GM23338 (cell line): ENCODE measurements around the gene SCTR. TPM values are rescaled to one million over a fixed set of nuclear protein-coding genes. Genes with fewer than 3 reads are reported as not detected.

Experiments
- ATAC-seq: fragments of 200-7000 bp; cut with Tn5 transposase; 3 replicates; pipeline ENCODE4 v1.9.1; 2020
- DNase-seq: peaks from one replicate; pipeline ENCODE4 v3.0.0-alpha.2; 2015; ENCODE audit warnings: low spot score
- H2AFZ ChIP-seq: fragments of 200-600 bp; sonication (generic); 2 replicates; pipeline ENCODE4 v1.8.0; 2016; ENCODE audit warnings: antibody characterized with exemption, mild to moderate bottlenecking, moderate library complexity
- H3F3A ChIP-seq: fragments of 200-600 bp; sonication (generic); replicated peaks from 2 replicates; pipeline ENCODE4 v1.8.0; 2017; ENCODE audit warnings: antibody characterized with exemption, mixed run types, low read depth
- H3K27ac ChIP-seq: fragments of 200-600 bp; sonication (generic); 2 replicates; pipeline ENCODE4 v1.6.1; 2016; ENCODE audit warnings: low read depth
- H3K27me3 ChIP-seq: fragments of 200-600 bp; sonication (generic); 2 replicates; pipeline ENCODE4 v1.8.0; 2016; ENCODE audit warnings: mild to moderate bottlenecking, mixed run types, moderate library complexity; ENCODE audit not compliant: insufficient read depth
- H3K36me3 ChIP-seq: fragments of 200-600 bp; sonication (generic); 2 replicates; pipeline ENCODE4 v1.8.0; 2016; ENCODE audit warnings: mild to moderate bottlenecking; ENCODE audit not compliant: insufficient read depth
- H3K4me1 ChIP-seq: fragments of 200-600 bp; sonication (generic); 2 replicates; pipeline ENCODE4 v1.8.0; 2016; ENCODE audit warnings: mild to moderate bottlenecking, moderate library complexity; ENCODE audit not compliant: insufficient read depth
- H3K4me2 ChIP-seq: fragments of 200-600 bp; sonication (generic); 2 replicates; pipeline ENCODE4 v1.7.1; 2017; ENCODE audit warnings: mixed run types
- H3K4me3 ChIP-seq: fragments of 200-600 bp; sonication (generic); 2 replicates; pipeline ENCODE4 v1.6.1; 2016; ENCODE audit warnings: mixed run types
- H3K79me2 ChIP-seq: fragments of 200-600 bp; sonication (generic); replicated peaks from 2 replicates; pipeline ENCODE4 v1.8.0; 2017; ENCODE audit warnings: mild to moderate bottlenecking; ENCODE audit not compliant: insufficient read depth
- H3K9me2 ChIP-seq: fragments of 200-600 bp; sonication (generic); 2 replicates; pipeline ENCODE4 v1.8.0; 2017; ENCODE audit not compliant: insufficient read depth
- H4K20me1 ChIP-seq: fragments of 200-600 bp; sonication (generic); replicated peaks from 2 replicates; pipeline ENCODE4 v1.8.0; 2017; ENCODE audit warnings: mild to moderate bottlenecking; ENCODE audit not compliant: insufficient read depth
- H3K27ac Mint-ChIP-seq: 2 replicates; pipeline ENCODE4 v1.8.0; 2020; ENCODE audit warnings: inconsistent platforms, mild to moderate bottlenecking, moderate library complexity, mixed read lengths
- H3K27me3 Mint-ChIP-seq: 3 replicates; pipeline ENCODE4 v1.8.0; 2022; ENCODE audit warnings: low read depth, mild to moderate bottlenecking, moderate library complexity, mixed read lengths, inconsistent platforms; ENCODE audit not compliant: insufficient read depth, poor library complexity
- H3K36me3 Mint-ChIP-seq: 3 replicates; pipeline ENCODE4 v1.8.0; 2021; ENCODE audit warnings: low read depth, mild to moderate bottlenecking, inconsistent platforms, moderate library complexity, mixed read lengths
- H3K4me1 Mint-ChIP-seq: 3 replicates; pipeline ENCODE4 v1.8.0; 2020; ENCODE audit warnings: mild to moderate bottlenecking, inconsistent platforms, mixed read lengths
- H3K4me3 Mint-ChIP-seq: 3 replicates; pipeline ENCODE4 v1.8.0; 2021; ENCODE audit warnings: moderate library complexity, mild to moderate bottlenecking, inconsistent platforms, mixed read lengths
- H3K9me3 Mint-ChIP-seq: 3 replicates; pipeline ENCODE4 v1.8.0; 2020; ENCODE audit warnings: moderate library complexity, mild to moderate bottlenecking, inconsistent platforms, mixed read lengths
- CTCF ChIP-seq, 2 experiments: fragments of 200-600 bp in 1 of 2; sonication (generic) in 1 of 2; conservative IDR thresholded peaks; 2 replicates each; pipeline versions ENCODE4 v1.5.1 to v1.6.1; 2016 to 2017; ENCODE audit warnings: antibody characterized with exemption in 2 of 2, low read depth in 2 of 2, mild to moderate bottlenecking in 2 of 2, moderate library complexity in 1 of 2
- ETS1 ChIP-seq: IDR thresholded peaks from 2 replicates; pipeline ENCODE4 v1.6.1; 2016; ENCODE audit warnings: antibody characterized with exemption
- EZH2 ChIP-seq: fragments of 200-600 bp; sonication (generic); IDR thresholded peaks from one replicate; pipeline ENCODE4 v1.8.0; 2017; ENCODE audit warnings: antibody characterized with exemption, mild to moderate bottlenecking, low read depth; ENCODE audit not compliant: unreplicated experiment
- EZH2phosphoT487 ChIP-seq: fragments of 200-600 bp; sonication (generic); IDR thresholded peaks from one replicate; pipeline ENCODE4 v1.8.1; 2018; ENCODE audit warnings: antibody characterized with exemption; ENCODE audit not compliant: unreplicated experiment
- NANOG ChIP-seq: IDR thresholded peaks from 2 replicates; pipeline ENCODE4 v1.6.1; 2016; ENCODE audit warnings: antibody characterized with exemption, borderline replicate concordance
- POLR2AphosphoS5 ChIP-seq: IDR thresholded peaks from 2 replicates; pipeline ENCODE4 v1.6.1; 2016; ENCODE audit warnings: antibody characterized with exemption, low read depth
- REST ChIP-seq: IDR thresholded peaks from one replicate; pipeline ENCODE4 v1.6.1; 2018; ENCODE audit warnings: antibody characterized with exemption; ENCODE audit not compliant: unreplicated experiment
- STAT1 ChIP-seq: IDR thresholded peaks from one replicate; pipeline ENCODE4 v1.6.1; 2016; ENCODE audit warnings: antibody characterized with exemption; ENCODE audit not compliant: unreplicated experiment
- ZNF114 ChIP-seq: fragments of 250-450 bp; sonication (Bioruptor Pico); IDR thresholded peaks from 2 replicates; pipeline ENCODE4 v1.5.0; 2020; ENCODE audit warnings: mild to moderate bottlenecking, moderate library complexity
- ZNF462 ChIP-seq: fragments of 250-450 bp; sonication (Bioruptor Pico); IDR thresholded peaks from 2 replicates; pipeline ENCODE4 v1.5.0; 2020; ENCODE audit warnings: mild to moderate bottlenecking, moderate library complexity
- polyA plus RNA-seq: library from polyadenylated mRNA; unstranded; fragments of >200 nt; fragmentation: Nextera tagmentation; extraction: Ambion mirVana; gene quantifications from 2 replicates; pipeline ENCODE4 v1.2.1, GENCODE V29; 2016
- total RNA-seq: library from RNA; depleted of rRNA; stranded (reverse); fragments of >200 nt; shearing (Covaris generic); gene quantifications from 2 replicates; pipeline ENCODE4 v1.2.3, GENCODE V29; 2014

Gene SCTR
- total and polyA plus RNA-seq, 2 experiments from 2014 or later = not detected

DNA sequence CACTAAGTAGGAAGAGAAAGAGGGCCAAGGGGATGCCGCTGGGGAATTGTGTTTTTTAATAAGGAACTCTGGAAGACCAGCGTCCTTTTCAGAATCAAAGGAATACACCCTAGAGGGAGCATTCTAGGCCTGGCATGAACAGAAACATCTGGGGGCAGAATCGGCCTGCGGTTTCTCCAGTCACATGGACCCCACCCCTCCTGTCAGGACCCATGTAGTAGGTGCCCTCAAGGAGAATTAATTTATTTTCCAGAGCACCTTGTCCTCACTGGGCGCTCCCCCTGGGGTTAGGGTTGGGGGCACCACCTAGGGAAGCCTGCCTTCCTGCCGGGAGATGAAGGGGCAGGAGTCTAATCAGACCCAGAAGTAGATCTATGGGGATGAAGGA, 48.4 kb downstream of the SCTR start:
- peak; percentile 10 for ATAC-seq

More for the DNA sequence above, 48.4 kb downstream of the SCTR start:
- Mint-ChIP-seq H3K4me1 (peaks cover 17% of the 10 kb centered on the region), H3K9me3 (no peaks in the 10 kb centered on the region; the same call in 2 of the 3 replicates), H3K4me3 (no peak overlapping the region), H3K27ac (no peak overlapping the region), H3K27me3 (no peaks in the 10 kb centered on the region), H3K36me3 (no peaks in the 10 kb centered on the region)
- Histone ChIP-seq H3K9me2 (no peaks in the 10 kb centered on the region), H2AFZ (no peak overlapping the region), H3K4me1 (peaks cover 7% of the 10 kb centered on the region), H3F3A (no peaks in the 10 kb centered on the region), H3K27me3 (no peaks in the 10 kb centered on the region), H3K27ac (no peak overlapping the region), H3K4me3 (no peak overlapping the region), H3K36me3 (no peaks in the 10 kb centered on the region), H4K20me1 (no peaks in the 10 kb centered on the region), H3K4me2 (no peak overlapping the region), H3K79me2 (no peaks in the 10 kb centered on the region)
- TF ChIP-seq POLR2AphosphoS5 = no peak
- TF ChIP-seq EZH2phosphoT487 = no peak
- no peak for TF ChIP-seq REST
- no peak for TF ChIP-seq STAT1
- TF ChIP-seq ZNF114 (CRISPR knock-in tag) = no peak
- no peak for TF ChIP-seq ZNF462 (CRISPR knock-in tag)
- no peak for TF ChIP-seq ETS1
- TF ChIP-seq CTCF (conservative IDR thresholded peaks at IDR 0.05; ENCODE audit: low read depth in 2 of 2) = no peak
- no peak for TF ChIP-seq NANOG
- no peak for TF ChIP-seq EZH2
- no peak for DNase-seq
